Thyroid gland (tissue), 4 donors: ENCODE data around the gene IVD. TPM values are rescaled to one million over a fixed set of nuclear protein-coding genes. Genes with fewer than 3 reads are reported as not detected.

Experiments used
- DNase-seq, 2 donors: peaks; one replicate each; pipeline ENCODE4 v3.0.0-alpha.2; 2019
- H3K27ac ChIP-seq, 3 donors: fragments of 200-600 bp; sonication (generic); 1 replicate in 2 of 3; 2 replicates in 1 of 3; pipeline ENCODE4 v1.5.1; 2016 to 2019; ENCODE audit warnings: mild to moderate bottlenecking in 1 of 3, moderate library complexity in 1 of 3
- H3K27me3 ChIP-seq: fragments of 200-600 bp; sonication (generic); one replicate; pipeline ENCODE4 v1.5.1; 2019
- H3K36me3 ChIP-seq, 2 donors: fragments of 200-600 bp; sonication (generic); one replicate each; pipeline ENCODE4 v1.5.1; 2016 to 2019
- H3K4me1 ChIP-seq, 2 donors: fragments of 200-600 bp; sonication (generic); one replicate each; pipeline ENCODE4 v1.5.1; 2017 to 2019
- H3K4me3 ChIP-seq, 3 donors: fragments of 200-600 bp; sonication (generic); replicated peaks in 1 of 3; 1 replicate in 2 of 3; 2 replicates in 1 of 3; pipeline ENCODE4 v1.5.1; 2016; ENCODE audit warnings: mild to moderate bottlenecking in 1 of 3
- H3K9me3 ChIP-seq: fragments of 200-600 bp; sonication (generic); one replicate; pipeline ENCODE4 v1.5.1; 2017
- CTCF ChIP-seq, 6 experiments: fragments of 200-600 bp in 3 of 6; fragments of 450-650 bp in 3 of 6; sonication (generic) in 3 of 6; IDR thresholded peaks; one replicate each; pipeline ENCODE4 v1.5.1; 2016 to 2019; ENCODE audit warnings: antibody characterized with exemption in 6 of 6, mild to moderate bottlenecking in 2 of 6, inconsistent platforms in 1 of 6, moderate library complexity in 1 of 6
- POLR2A ChIP-seq, 2 donors: fragments of 450-650 bp; IDR thresholded peaks; one replicate each; pipeline ENCODE4 v1.6.1; 2017; ENCODE audit warnings: antibody characterized with exemption in 2 of 2, mild to moderate bottlenecking in 2 of 2, moderate library complexity in 1 of 2
- WGBS, 2 donors: methylation state at CpG; one replicate each; pipeline ENCODE4 v1.1.5; 2017; 5-methylcytosine and 5-hydroxymethylcytosine counted together
- intact Hi-C: fragments of 100-400 bp; cut with DNase I; formaldehyde crosslinking; loops from one replicate; pipeline ENCODE4 v1.15.1; 2023
- total RNA-seq, 4 donors: library from RNA; depleted of rRNA; stranded (reverse); fragments of >200 nt; gene quantifications; one replicate each; pipeline ENCODE4 v1.2.3, GENCODE V29; 2016

IVD gene
- total RNA-seq, 4 donors from 2014 or later, result 393 to 723 (median 539) TPM

- WGBS, 2 donors, result 95 to 98% methylated on average over 15 to 17 of the region's 19 CpGs
- H3K36me3 ChIP-seq, result peaks cover 28 to 31% of the 10 kb centered on the region in 2 donors
- no peak for TF ChIP-seq CTCF (IDR thresholded peaks at IDR 0.05)
- TF ChIP-seq POLR2A (IDR thresholded peaks at IDR 0.05), result no peak
- no peaks in the 10 kb centered on the region for H3K27me3 ChIP-seq
- intact Hi-C loops, result no loop called here
- H3K4me1 ChIP-seq, result peaks cover 18 to 23% of the 10 kb centered on the region in 2 donors
- no peak overlapping the region for H3K4me3 ChIP-seq
- no peak for DNase-seq
- H3K27ac ChIP-seq, result no peak overlapping the region
- no peaks in the 10 kb centered on the region for H3K9me3 ChIP-seq
Observed at GRCh38 chr15:40459391-40460015, 53.9 kb downstream of the IVD start.

- Histone ChIP-seq H3K27ac (no peak overlapping the region), H3K9me3 (no peaks in the 10 kb centered on the region), H3K4me3 (no peak overlapping the region), H3K27me3 (no peaks in the 10 kb centered on the region), H3K4me1 (peaks cover 12 to 14% of the 10 kb centered on the region in 2 donors), H3K36me3 (peaks cover 37 to 39% of the 10 kb centered on the region in 2 donors)
- TF ChIP-seq POLR2A (IDR thresholded peaks at IDR 0.05) (no peak), CTCF (IDR thresholded peaks at IDR 0.05) (no peak)
- WGBS, 2 donors, result 81 to 100% methylated on average over 1 to 2 of the region's 2 CpGs
- no peak for DNase-seq
- intact Hi-C loops, result no loop called here
Observed at GRCh38 chr15:40460404-40460803, 54.8 kb downstream of the IVD start.

GRCh38 chr15:40461958-40462357, 56.4 kb downstream of the IVD start:
- H3K4me3 ChIP-seq, result no peak overlapping the region
- no peaks in the 10 kb centered on the region for H3K9me3 ChIP-seq
- TF ChIP-seq CTCF (IDR thresholded peaks at IDR 0.05), result no peak
- TF ChIP-seq POLR2A (IDR thresholded peaks at IDR 0.05), result no peak
- intact Hi-C loops, result no loop called here
- no peak for DNase-seq
- WGBS, 2 donors, result 92 to 94% methylated on average over 12 to 16 of the region's 21 CpGs
- no peaks in the 10 kb centered on the region for H3K4me1 ChIP-seq
- H3K27ac ChIP-seq, result no peak overlapping the region
- H3K27me3 ChIP-seq, result no peaks in the 10 kb centered on the region
- peaks cover 49 to 51% of the 10 kb centered on the region in 2 donors for H3K36me3 ChIP-seq

GRCh38 chr15:40463279-40463678, 57.7 kb downstream of the IVD start:
- Histone ChIP-seq H3K9me3 (no peaks in the 10 kb centered on the region), H3K36me3 (peaks cover 51% of the 10 kb centered on the region in 2 donors), H3K4me3 (no peak overlapping the region), H3K4me1 (no peaks in the 10 kb centered on the region), H3K27me3 (no peaks in the 10 kb centered on the region), H3K27ac (no peak overlapping the region)
- WGBS, 2 donors, result 98 to 100% methylated on average over 2 of the region's 2 CpGs
- intact Hi-C loops, result no loop called here
- TF ChIP-seq POLR2A (IDR thresholded peaks at IDR 0.05) (no peak), CTCF (IDR thresholded peaks at IDR 0.05) (no peak)
- DNase-seq, result no peak

- intact Hi-C loops, result no loop called here
- H3K36me3 ChIP-seq, result peaks cover 50% of the 10 kb centered on the region in 2 donors
- H3K4me3 ChIP-seq, result no peak overlapping the region
- H3K27me3 ChIP-seq, result no peaks in the 10 kb centered on the region
- 95% methylated on average over 7 to 10 of the region's 14 CpGs for WGBS, 2 donors
- H3K4me1 ChIP-seq, result no peaks in the 10 kb centered on the region
- no peak for DNase-seq
- H3K9me3 ChIP-seq, result no peaks in the 10 kb centered on the region
- no peak overlapping the region for H3K27ac ChIP-seq
- TF ChIP-seq POLR2A (IDR thresholded peaks at IDR 0.05), result no peak
- no peak for TF ChIP-seq CTCF (IDR thresholded peaks at IDR 0.05)
Observed at GRCh38 chr15:40463886-40464545, 58.4 kb downstream of the IVD start.
